HG03460 (cell line): ENCODE data around the gene CMIP.

ENCODE experiments used
- ATAC-seq: cut with Tn5 transposase; IDR thresholded peaks from one replicate; pipeline ENCODE4 v1.9.1; 2021; ENCODE audit not compliant: unreplicated experiment

Gene CMIP

DNA sequence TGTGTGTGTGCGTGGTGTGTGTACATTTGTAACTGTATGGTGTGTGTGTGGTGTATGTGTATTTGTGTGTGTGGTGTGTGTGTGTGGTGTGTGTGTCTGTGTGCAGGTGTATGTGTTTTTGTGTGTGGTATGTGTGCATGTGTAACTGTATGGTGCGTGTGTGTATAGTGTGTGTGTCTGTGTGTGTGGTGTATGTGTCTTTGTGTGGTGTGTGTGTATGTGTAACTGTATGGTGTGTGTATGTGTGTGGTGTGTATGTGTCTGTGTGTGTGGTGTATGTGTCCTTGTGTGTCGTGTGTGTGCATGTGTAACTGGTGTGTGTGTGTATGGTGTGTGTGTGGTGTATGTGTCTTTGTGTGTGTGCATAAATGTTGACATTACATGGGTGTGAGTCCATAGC is 170.8 kb downstream of the CMIP start:
- ATAC-seq = no peak

DNA sequence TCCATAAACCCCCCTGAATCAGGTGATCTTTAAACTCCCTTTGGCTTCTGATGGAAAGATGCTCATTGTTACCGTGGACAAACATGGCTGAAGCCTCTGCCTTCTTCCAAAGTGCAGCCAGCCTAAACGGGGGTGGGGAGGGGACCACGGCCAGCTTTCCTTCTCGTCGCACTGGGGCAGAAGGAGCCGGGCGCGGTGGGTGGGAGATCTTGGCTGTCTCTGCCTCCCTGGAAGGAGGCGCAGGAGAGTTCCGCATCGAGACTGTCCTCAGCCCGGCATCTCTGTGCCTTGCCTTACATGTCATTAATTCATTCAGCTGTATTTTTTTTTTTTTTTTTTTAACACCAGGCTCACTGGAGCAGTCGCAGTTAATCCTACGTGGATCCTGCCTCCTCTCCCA is 171.2 kb downstream of the CMIP start:
- ATAC-seq = no peak

DNA sequence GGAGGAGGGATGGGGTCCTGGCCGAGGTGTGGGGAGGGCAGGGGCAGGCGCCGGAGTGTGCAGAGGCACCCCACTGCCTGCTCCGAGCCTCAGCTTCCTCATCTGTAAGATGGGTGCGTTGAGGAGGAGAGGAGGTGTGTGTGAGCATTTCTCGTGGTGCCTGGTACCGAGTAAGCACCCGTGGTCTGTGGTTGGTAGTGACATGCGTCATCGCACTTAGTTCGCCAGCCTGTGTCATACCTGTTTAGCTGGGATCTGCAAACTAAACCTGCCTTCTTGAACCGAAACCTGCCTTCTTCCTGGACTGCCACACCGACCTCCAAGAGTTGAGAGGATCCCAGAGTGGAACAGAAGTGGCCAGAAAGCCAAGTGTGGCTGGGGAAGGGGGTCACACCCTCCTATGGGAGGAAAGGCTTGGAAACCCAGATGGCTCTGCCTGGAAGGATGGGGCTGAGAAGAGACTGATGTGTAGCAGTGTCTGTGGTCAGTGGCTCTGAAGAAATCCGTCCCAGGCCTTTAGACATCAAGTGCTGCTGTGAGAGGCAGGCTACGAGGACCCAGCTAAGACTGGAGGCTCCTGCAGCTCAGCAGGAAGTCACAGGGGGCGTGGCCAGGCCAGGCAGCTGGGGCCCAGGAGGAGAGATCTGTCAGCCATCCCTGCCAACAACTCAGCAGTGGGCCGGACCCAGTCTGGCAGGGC is 171.9 kb downstream of the CMIP start:
- peak; percentile 87 for ATAC-seq

GRCh38 chr16:81617021-81617346 is 172.4 kb downstream of the CMIP start:
- no peak for ATAC-seq

DNA sequence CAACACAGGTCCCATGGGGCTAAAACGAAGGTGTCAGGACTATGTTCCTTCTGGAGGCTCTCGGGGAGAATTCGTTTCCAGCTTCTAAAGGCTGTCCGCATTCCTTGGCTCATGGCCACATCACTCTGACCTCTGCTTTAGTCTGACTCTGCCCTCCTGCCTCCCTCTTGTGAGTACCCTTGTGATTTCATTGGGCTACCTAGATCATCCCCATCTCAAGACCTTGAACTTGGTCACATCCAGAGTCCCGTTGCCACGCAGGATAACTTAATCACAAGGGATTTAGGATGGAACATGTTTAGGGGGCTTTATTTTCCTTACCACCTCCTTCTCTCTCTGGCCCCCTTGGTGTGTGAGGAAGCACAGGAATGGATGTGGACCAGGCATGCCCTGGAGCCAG is 173.6 kb downstream of the CMIP start:
- ATAC-seq = no peak

- no peak for ATAC-seq
Measured at GRCh38 chr16:81618661-81619060, 174.1 kb downstream of the CMIP start.

DNA sequence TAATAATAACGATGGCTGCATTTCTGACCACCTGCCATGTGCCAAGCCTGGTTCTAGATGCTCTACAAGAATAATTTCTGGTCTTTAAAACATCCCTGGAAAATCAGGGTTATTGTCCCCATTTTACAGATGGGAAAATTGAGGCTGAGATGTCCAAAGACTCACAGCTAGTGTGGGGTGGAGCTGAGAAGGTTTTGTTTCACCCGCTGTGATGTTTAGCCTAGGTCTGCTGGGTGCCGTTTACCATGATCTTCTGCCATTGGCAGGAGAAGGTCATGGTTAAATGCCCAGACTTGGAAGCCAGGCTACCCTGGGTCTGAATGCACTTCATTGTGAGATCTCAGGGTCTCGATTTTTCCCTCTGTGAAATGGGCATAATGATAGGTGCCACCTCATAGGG is 175.4 kb downstream of the CMIP start:
- ATAC-seq = no peak

DNA sequence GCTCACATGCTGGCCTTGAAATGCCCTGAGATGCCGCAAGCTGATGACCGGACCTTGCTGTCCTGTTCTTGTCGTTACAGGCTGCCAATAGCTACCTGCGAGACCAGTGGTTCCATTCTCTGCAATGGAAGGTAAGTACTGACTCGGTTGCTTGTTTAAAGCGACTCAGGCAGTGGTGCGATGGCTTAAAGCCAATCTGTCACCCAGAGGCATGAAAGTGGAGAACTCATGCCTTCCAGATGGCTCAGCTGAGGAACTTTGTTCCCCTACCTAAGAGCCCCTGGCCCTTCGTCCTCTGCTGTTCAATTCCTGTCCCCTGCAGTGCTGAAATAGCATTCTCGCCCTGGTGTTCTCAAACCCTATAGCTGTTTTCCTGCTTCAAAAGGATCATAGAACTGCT is 176.2 kb downstream of the CMIP start:
- ATAC-seq = no peak

- no peak for ATAC-seq
Measured at GRCh38 chr16:81621496-81621895, 176.9 kb downstream of the CMIP start.

- no peak for ATAC-seq
Measured at GRCh38 chr16:81623365-81624102, 178.9 kb downstream of the CMIP start.

- ATAC-seq = no peak
Measured at GRCh38 chr16:81624403-81624759, 179.8 kb downstream of the CMIP start.

- no peak for ATAC-seq
Measured at GRCh38 chr16:81624760-81625543, 180.3 kb downstream of the CMIP start.

DNA sequence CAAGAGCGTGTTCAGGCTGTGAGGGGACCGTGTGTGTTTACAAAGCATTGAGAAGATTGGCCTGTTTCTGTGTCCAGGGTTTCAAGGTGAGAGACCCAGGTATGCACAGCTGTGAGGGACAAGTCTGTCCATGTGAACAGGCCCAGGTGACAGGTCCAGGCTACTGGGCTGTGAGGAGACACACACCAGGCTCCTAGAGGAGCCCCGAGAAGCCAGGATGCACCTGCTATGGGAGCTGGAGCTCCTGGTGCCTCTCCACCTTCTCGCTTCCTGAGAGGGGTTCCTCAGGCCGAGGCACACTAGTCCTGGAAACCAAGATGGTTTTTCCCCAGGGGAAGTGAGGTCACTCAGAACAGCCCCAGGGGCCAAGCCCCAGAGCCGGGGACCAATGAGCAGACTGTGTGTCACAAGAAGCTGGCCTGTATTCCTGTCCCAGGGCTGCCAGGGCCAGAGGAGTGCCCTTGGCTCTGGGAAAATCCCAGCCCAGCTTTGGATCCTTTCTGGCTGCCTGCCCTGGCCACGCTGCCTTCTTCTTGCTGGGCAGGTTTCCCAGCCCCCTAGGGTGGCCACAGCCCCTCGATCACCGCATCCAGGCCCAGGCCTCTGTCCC is 181.0 kb downstream of the CMIP start:
- ATAC-seq = no peak

DNA sequence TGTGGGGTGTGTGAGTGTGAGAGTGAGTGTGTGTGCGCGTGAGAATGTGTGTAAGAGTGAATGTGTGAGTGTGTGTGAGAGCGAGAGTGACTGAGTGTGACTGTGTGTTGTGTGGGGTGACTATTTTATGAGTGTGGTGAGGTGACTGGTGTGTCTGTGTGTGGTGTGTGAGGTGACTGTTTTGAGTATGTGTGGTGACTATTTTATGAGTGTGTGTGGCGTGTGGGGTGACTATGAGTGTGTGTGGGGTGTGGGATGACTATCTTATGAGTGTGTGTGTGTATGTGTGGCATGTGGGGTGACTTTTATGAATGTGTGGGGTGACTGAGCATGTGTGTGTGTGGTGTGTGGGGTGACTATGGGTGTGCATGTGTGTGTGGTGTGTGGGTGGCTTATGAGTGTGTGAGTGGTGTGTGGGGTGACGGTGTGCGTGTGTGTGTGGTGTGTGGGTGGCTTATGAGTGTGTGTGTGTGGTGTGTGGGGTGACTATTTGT is 181.6 kb downstream of the CMIP start:
- ATAC-seq = no peak

DNA sequence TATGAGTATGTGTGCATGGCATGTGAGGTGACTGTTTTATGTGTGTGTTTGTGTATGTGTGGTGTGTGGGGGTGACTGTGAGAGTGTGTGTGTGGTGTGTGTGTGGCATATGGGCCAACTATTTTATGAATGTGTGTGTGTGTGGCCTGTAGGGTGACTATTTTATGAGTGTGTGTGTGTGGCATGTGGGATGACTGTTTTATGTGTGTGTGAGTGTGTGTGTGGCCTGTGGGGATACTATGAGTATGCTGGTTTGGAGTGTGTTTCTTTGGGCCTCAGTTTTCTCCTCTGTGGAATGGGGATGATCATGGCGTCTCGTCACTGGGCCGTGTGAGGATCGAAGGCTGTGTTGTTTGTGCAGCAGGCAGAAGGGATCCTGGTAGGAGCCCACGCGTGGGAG is 182.4 kb downstream of the CMIP start:
- no peak for ATAC-seq

- no peak for ATAC-seq
Measured at GRCh38 chr16:81627729-81628244, 183.2 kb downstream of the CMIP start.

- ATAC-seq = no peak
Measured at GRCh38 chr16:81629034-81629802, 184.6 kb downstream of the CMIP start.

DNA sequence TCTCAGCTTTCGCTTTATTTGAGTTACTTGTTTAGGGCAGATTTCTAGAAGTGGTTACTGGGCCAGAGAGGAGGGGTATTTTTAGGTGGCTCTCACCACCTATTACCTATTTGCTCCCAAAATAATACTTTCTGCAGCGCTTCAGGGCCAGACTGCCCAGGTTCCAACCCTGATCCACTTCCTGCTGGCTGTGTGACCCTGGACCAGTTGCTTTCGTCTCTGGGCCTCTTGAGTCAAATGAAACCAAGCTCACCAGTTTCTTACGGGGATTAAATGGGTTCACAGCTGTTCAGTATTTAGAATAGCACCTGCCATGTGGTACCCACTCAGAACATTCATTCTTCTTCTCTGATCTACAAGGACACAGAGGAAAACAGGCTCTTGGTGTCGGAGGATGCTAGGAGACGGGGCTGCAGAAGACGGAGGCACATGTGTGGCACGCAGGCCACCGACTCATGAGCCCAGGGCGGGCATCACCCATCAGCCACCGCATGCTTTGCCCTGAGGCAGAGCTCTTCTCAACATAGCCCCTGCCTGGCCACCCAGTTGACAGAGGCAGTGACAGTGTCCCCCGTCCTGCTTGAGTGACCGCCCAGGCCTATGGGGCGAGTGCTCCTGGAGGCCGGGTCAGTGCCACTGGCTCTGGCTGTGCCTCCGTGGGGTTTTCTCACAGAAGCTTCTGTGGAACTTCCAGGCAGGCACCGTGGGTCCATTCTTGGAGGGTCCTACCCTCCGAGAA is 185.5 kb downstream of the CMIP start:
- no peak for ATAC-seq

DNA sequence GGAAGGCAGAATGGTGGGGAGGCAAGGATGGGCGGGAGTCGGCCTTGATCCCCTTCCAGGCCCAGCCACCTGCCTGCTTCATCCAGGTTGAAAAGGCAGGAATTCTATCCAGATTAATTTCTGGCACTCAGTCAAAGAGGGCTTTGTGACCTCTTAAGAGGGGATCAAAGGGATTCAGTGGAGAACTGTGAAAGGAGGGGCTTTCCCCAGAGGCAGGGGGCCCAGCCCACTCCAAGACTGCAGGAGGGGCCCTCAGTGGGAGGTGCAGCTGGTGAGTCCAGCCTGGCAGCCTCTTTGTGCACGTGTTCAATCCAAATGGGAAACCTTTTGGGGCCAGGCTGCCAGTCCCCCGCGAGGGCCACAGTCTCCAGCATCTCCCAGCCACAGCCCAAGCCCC is 186.0 kb downstream of the CMIP start:
- ATAC-seq = no peak
